Spleen (tissue), 7 donors: ENCODE results near the gene PRIMA1.

ENCODE experiments used
- CTCF ChIP-seq, 11 experiments: fragments of 200-600 bp in 7 of 11; fragments of 450-650 bp in 4 of 11; sonication (generic) in 4 of 11; IDR thresholded peaks in 8 of 11; conservative IDR thresholded peaks in 3 of 11; 1 replicate in 7 of 11; 2 replicates in 4 of 11; pipeline versions ENCODE4 v1.4.0 to v1.8.0; 2016 to 2021; ENCODE audit warnings: antibody characterized with exemption in 11 of 11, inconsistent platforms in 4 of 11, mild to moderate bottlenecking in 1 of 11
- POLR2A ChIP-seq, 3 donors: fragments of 450-650 bp; IDR thresholded peaks; one replicate each; pipeline ENCODE4 v1.5.1; 2017; ENCODE audit warnings: antibody characterized with exemption in 3 of 3, mild to moderate bottlenecking in 1 of 3
- POLR2AphosphoS5 ChIP-seq, 3 donors: sonication (generic); formaldehyde crosslinking; IDR thresholded peaks; one replicate each; pipeline ENCODE4 v1.5.1; 2017; ENCODE audit warnings: antibody characterized with exemption in 3 of 3
- donor health status: DM: no; HTN: no; CAD: no; lungs with moderate emphysema.
- donor health status: DM: no; HTN: no; CAD: no.
- donor health status: DM: no; HTN: no; CAD: no.

DNA sequence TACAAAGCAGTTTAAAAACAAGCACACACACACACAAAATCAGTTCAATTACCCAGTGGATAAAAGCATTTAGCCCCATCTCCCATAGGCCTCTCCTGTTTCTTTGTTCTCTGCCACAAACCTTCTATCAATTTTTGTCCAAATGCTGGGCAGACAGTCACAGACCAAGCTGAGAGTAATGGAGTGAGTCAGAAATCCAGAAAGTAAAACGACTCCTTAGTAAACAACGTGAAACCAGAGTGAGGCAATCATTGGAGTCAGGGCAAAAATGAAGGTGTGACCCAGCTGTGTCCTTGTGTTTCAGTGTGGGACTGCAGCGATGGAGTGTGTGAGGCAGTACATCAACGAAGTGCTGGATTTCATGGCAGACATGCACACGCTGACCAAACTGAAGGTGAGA is 102.0 kb downstream of the PRIMA1 start:
- TF ChIP-seq POLR2AphosphoS5 (IDR thresholded peaks at IDR 0.05): no peak
- TF ChIP-seq CTCF (IDR thresholded peaks at IDR 0.05 in 8 of 11, conservative IDR thresholded peaks at IDR 0.05 in 3 of 11): no peak
- no peak for TF ChIP-seq POLR2A (IDR thresholded peaks at IDR 0.05)
